SIG-M5 treated with dmso at 0.1 percent for 504 hours (cell line): ENCODE results near the gene STPG2.

Experiments
- DNase-seq: peaks from one replicate; lab custom pipeline; 2025; ENCODE audit not compliant: unreplicated experiment; lab: John Stamatoyannopoulos, UW

The STPG2 gene

DNA sequence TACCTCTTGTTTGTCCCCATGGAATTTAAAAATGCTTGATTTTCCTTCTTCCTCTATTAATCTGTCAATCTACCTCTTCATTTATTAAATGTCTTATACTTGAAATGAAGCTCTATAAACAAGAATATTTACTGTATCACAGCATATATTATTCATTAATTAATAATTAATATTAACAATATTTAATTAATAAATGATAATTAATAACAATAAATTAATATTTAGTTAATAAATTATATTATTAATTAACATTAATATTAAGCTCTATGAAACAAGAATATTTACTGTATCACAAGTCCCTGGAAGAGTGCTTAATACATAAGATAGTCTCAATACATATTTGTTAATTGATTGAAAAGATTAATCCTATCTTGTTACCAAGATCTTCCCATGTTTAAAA, 306.6 kb downstream of the STPG2 start:
- DNase-seq = no peak

DNA sequence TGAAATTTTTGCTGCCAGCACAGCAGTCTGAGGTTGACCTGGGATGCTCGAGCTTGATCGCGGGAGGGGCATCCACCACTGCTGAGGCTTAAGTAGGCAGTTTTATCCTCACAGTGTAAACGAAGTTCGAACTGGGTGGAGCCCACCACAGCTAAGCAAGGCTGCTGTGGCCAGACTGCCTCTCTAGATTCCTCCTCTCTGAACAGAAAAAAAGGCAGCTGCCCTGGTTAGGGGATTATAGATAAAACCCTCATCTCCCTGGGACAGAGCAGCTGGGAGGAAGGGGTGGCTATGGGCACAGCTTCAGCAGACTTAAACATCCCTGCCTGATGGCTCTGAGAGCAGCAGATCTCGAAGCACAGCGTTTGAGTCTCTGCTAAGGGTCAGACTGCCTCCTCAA, 314.6 kb downstream of the STPG2 start:
- no peak for DNase-seq

DNA sequence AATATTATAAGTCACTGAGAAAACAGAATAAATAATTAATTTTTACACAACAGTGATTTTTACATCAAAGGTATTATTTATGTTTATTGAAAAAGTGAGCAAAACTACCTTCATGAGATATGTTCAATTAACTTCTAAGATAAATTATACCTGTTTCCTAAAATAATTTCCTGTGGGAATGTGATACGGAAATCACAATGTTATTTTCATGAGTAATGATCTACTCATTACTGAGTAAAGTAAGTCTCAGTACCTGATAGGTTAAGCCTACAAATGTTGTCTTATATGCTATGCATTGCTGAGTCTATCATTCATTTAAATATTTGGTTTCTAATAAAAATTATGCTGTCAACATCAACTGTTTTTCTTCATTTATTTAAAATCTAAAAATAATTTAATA, 324.0 kb downstream of the STPG2 start:
- DNase-seq = no peak

DNA sequence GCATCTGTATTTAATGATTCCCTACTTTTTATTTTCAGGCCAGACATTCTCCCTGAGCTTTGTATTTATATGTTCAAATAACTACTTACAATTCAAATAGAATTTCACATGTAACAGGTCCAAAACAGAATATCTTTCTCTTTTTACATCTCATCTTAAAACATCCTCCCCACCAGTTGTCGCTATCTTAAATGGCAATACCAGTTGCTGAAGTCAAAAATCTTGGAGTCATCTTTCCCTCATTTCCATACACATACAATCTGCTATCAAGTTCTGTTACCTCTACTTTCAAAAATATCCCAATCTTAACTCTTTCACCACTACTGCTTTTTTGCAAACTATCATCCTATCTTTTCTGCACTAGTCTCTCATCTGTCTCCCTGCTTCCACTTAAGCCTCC, 330.5 kb downstream of the STPG2 start:
- no peak for DNase-seq

DNA sequence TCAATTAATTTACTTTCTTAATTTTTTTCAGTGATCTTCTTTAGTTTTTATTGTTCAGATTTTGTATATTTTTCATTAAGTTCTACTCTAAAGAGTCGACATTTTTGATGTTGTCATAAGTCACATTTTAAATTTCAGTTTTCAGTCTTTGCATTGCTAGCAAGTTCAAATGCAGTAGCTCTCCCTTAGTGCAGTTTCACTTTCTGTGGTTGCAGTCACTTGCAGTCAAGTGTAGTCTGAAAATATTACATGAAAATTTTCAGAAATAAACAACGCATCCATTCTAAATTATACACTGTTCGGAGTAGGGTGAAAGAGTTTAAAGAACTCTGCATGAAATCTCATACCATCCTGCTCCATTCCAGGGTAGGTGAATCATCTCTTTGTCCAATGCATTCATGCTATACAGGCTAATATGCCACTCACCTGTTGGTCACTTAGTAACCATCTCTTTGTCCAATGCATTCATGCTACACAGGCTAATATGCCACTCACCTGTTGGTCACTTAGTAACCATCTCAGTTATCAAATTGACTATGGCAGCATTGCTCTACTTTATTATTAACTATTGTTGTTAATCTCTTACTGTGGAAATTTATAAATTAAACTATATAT, 356.9 kb downstream of the STPG2 start:
- peak; percentile 8 for DNase-seq

DNA sequence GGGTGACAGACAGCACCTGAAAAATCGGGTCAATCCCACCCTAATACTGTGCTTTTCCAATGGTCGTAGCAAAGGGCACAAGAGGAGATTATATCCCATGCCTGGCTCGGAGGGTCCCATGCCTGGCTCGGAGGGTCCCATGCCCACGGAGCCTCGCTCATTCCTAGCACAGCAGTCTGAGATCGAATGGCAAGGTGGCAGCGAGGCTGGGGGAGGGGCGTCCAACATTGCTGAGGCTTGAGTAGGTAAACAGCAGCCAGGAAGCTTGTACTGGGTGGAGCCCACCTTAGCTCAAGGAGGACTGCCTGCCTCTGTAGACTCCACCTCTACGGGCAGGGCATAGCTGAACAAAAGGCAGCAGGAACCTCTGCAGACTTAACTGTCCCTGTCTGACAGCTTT, 365.1 kb downstream of the STPG2 start:
- DNase-seq = no peak

DNA sequence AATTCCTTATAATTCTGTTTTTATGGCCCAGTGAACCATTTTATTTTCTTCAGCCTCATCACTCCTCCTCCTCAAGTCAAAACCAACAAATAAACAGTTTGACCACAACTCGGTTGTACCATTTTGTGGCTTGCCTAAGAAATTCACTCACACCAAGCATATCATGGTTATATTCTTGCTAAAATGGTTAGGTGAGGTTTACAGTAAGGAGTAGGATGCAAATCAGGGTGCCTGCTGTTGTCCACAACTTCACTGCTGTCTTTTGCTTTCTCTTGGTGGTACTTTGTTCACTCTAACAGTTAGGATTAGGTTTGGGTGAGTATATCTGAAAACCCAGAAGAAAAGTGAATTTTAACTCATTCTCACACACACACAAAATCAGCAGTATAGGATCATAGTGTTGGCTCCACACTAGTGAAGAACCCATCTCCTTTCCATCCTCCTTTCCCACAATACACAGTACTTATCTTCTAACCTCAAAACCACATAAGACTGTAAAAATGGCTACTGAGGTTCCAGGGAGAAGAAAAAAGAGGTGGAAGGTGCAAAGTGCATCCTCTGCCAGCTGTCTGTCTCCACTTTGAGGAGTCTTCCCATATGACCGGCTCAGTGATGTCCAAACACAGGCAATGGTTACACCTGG, 368.8 kb downstream of the STPG2 start:
- no peak for DNase-seq

DNA sequence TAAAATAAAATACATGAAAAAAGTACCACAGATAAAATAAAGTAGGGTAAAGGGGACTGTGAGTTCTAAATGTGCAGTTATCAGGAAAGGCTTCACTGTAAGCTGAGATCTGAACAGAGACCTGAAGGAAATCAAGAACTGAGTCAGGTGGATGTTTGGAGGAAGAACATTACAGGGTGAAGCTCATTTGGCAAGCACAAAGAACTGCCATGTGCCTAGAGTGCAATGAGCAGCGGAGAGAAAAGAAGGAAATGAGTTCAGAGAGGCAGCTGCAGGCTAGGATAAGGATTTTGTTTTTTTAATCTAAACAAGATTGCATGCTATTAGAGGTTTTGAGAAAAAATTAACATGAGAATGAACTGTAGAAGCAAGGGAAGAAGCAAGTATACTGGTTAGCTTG, 373.1 kb downstream of the STPG2 start:
- no peak for DNase-seq

DNA sequence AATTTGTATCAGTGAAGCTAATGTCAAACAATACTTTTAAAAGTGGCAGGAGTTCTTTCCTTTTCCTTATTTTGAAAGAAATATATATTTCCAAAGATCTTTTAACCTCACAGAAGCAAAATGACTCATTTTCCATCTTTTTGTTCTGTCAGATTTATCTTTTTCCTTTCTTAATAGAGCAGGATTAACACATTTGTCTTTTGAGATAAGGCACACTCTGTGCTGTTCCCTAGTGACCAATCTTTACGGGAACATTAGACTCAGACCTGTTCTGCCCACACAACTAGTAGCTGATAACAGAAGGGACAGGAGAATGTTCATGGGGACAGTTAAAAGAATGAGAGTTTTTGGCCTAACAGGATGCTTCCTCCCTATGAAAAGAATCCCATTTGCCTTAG, 381.2 kb downstream of the STPG2 start:
- DNase-seq = no peak

DNA sequence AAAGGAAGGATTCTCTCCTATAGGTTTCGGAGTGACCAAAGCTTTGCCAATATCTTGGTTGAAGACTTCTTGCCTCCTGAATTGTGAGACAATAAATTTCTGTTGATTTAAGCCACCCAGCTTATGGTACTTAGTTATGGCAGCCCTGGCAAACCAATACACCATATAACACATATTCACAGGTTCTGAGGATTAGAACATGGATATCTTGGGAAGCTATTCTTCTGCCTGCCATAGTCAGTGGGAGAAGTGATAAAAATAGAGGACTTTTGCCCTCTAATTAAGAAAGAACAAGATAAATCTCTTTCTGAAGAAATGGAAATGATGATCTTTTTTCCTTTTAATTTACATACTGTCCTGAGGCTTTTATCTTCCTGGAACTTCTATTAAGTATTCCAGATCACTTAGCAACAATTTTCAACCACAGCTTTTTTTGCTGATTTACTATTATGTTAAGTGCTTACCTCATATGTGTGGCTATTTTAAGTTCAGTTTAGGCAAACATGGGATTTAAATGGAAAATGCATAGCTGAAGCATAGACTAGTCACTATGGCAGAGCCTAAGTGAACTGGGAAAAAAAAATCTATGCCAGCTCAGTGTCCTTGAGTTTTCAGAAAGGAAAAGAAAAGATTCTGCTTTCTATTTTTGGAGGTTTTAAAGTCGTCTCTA, 381.7 kb downstream of the STPG2 start:
- DNase-seq = no peak

DNA sequence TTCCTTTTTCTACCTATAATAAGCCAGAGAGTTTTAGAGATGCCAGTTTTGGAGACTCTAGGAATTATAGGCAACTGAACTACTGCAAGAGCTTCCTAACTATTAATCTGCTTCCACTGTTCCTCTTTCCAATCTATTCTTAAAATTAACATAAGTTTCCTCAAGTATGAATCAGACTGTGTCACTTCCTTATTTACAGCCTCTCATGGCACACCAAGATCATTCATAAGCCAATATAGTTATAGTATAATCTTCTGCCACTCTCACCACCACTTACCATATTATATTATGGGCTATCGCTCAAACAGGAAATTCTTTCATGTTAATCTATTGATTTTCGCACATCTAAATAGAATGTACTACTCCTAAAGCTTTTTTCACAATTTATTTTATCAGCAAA, 383.5 kb downstream of the STPG2 start:
- no peak for DNase-seq

DNA sequence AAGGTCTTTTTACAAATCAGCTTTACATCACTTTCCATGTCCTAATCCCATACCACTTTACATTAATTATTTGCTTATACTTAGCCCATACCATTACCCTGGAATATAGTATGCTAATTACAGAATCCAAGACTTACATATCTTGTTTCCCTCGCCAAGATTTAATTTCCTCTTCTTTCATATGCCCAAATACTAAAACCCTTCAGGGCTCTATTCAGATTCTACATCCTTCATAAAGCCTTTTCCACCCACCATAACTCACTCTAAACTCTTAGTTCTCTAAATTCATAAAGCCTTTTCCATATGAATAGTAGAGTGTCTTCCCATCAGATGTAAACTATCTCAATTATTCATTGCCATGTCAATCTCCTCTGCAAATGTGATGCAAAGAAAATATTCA, 390.7 kb downstream of the STPG2 start:
- no peak for DNase-seq

DNA sequence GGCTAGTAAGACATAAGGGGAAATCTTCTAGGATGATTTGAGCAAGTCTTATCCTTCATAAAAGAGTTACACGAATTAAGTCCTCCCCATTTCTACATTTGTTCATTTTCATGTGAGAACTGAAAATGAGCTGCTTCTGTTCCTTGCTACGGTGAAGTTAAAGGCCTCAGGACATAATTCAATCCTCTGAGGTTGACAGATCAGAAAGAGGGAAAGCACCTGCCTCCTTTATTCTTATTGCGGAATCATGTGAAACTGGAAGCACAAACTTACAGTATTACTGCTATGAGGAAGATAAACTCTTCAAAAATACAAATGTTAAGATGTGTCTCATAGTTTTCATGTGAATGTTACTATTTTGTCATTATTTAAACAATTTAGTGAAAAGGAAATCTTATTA, 395.3 kb downstream of the STPG2 start:
- no peak for DNase-seq

DNA sequence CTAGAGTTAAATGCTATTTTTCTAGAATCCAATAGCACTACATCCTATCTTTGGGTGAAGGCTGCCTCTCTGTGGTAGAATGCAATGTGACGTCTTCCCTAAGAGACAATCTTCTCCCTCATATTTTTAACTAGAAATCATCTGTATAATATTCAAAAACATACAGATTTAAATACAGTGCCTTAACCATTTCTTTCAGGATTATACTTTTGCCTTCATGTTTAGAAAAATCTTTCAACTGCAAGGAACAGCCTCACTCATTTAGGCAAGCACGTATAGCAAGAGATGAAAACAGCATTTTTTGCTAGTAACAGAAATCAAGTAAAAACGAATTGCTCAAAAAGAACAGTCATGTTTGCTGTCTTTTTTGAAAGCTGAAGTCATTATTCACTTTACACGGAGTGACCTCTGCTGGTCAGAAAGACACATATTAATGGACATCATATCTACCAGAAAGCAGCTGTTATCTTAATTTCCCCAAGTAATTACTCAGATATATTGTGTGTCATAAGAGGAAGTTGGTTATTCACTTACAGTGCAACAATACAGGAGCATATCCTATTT, 422.3 kb downstream of the STPG2 start:
- no peak for DNase-seq

DNA sequence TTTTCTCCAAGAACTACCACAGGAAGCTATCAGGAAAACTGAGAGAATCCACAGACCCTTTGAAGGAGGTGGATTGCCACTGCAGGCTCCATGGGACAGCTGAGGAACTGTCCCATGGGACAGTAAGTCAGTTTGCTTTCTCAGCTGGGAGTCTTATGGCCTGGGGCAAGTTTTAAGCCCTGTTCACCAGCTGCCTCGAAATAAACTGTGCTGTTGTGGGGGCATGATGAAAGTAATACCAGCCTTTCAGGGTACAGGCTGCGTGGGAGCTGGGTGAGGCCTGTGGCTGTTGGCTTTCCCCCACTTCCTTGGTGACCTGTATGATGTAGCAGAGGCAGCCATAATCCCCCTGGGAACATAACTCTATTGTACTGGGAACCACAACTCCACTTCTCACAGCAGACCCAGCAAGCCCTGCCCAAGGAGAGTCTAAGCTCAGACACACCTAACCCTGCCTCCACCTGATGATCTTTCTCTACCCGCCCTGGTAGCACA, 452.1 kb downstream of the STPG2 start:
- no peak for DNase-seq

DNA sequence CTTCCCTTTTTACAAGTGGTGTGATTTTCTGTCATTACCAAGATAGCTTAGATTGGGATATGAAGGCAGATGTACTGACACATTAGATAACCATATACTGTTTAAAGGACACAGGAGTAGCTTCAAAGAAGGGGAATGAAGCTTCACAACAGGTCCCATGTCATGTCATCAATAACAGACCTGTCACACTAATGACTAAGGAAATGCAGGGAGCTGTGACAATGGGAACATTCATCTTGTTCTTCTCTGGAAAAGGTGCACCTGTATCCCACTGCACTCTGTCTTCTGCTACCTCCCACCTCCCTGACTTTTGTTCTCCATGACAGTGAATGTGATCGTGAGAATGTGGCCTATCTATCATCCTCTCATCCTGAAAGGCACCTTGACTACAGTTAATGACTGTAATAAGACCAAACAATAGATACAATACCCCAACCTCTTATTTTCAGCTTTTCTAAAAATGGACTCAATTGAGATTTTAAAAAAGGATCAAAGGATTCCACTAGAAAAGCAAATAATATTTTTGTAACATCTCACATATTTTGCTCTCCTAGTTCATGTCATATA, 472.5 kb downstream of the STPG2 start:
- DNase-seq = no peak

DNA sequence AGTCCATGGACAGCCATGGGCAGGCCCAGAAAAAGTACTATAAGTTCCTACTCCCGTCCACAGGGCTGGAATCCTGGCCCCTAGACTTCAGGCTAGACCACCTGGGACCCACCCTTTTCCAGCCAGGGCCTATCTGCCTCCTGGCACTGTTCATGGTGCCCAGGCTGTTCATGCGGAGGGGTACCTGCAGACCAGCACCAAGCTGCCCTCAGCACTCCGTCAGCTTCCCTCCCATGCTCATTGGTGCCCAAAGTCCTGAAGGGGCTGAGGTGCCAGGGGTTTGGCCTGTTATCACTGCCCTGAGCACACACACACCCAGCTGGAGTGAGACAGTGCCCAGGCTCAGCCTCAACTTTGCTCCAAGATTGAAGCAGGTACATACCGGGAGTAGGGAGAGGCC, 477.7 kb downstream of the STPG2 start:
- DNase-seq = no peak

DNA sequence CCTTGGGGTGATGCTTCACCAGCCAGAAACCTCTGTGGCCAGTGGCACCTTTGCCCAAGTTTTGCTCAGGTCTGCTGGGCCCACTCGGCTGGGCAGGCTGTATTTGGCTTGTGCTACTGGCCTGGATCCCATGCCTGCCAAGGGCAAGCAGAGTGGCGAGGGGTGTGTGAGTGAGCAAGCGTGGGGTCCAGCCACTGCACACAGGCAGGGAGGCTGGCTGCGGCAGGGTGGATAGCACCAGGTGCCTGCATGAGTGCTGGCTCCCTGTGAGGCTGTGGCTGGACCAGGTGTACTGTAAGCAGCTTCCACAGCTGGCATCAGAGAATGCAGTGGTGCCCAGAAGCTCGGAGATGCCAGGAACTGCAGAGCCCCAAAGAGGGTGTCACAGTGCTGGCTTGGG, 478.5 kb downstream of the STPG2 start:
- DNase-seq = no peak

DNA sequence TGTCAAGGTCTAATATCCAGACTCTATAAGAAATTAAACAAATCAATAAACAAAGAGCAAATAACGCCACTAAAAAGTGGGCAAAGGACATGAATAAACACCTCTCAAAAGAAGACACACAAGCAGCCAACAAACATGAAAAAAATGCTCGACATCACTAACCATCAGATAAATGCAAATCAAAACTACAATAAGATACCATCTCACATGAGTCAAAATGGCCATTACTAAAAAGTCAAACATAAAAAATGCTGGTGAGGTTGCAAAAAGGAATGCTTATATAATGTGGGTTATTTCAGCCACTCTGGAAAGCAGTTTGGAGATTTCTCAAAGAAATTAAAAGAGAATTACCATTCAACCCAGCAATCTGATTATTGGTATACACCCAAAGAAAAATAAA, 481.1 kb downstream of the STPG2 start:
- no peak for DNase-seq

DNA sequence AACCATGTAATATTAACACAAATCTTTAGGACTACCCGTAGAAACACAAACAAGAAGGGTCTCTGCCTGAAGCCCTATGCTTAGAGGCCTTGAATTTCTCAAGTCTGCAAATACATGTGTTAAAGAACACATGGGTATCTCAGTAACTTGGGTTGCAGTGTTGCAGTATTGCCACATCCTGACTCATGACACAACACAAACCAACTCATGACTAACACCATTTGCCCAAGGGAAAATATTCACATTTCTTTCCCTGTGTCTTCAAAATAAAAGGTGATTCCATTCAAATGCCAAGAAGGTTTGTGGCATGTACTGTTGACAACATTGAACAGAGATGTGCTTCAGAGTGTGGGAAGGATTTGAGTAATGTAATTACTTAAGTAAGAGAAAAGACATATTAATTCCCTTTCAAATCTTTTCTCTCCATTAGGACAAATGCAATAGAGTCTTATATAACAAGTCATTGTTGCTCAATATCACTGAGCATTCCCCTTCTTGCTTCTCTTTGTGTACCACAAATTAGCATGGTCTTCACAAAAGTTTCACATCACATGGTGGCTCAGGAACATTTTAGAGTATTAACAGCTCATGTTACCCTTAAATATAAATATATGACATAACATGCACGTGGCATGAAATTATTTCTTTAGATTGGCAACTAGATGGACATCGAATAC, 487.1 kb downstream of the STPG2 start:
- DNase-seq = peak; percentile 4

DNA sequence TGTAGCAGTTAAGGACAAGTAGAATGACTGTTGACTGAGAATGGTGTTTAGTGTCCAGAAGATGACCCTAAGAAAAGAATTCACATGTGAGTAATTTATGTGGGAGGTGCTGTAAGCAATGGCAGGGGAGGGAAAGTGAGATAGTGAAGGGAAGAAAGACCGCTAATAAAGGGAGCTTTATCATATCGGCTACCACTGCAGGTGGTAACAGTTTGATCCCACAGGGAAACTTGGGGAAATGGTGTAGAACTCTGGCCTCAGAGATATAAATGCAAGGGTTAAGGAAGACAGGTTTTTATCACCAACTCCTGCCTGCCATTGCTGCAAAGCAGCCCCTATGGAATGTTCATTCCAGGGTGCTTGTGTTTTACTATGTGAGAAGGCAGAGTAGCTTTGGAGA, 489.6 kb downstream of the STPG2 start:
- no peak for DNase-seq
